Measurements from ENCODE around the gene RTRAF. TPM values are rescaled to one million over a fixed set of nuclear protein-coding genes. Genes with fewer than 3 reads are reported as not detected.

Gene RTRAF
- total and polyA plus RNA-seq, 2 of the 8 experiments (the other 6 are each of a cell fraction or from before 2014, with no cell fraction given) = 149 to 359 TPM

- Histone ChIP-seq H3K79me1 (ENCODE audit: low read depth, low read length) (no peaks in the 10 kb centered on the region), H3K23me2 (ENCODE audit: low read depth, low read length) (no peaks in the 10 kb centered on the region), H3K27ac (ENCODE audit: low read depth, low read length) (no peak overlapping the region), H2BK15ac (ENCODE audit: low read length) (no peak overlapping the region), H2AK5ac (ENCODE audit: low read depth, low read length) (no peak overlapping the region), H3K9me3 (ENCODE audit: insufficient read depth in 2 of 2, low read depth in 1 of 2, low read length in 1 of 2) (no peaks in the 10 kb centered on the region), H3K79me2 (ENCODE audit: control insufficient read depth in 1 of 2, insufficient read depth in 2 of 2, low read length in 2 of 2) (no peaks in the 10 kb centered on the region), H2AFZ (ENCODE audit: low read length) (no peak overlapping the region), H3K18ac (ENCODE audit: extremely low read depth, low read length) (no peak overlapping the region), H3K9ac (replicated peaks in 1 of 4; ENCODE audit: extremely low read depth in 1 of 4, low read depth in 3 of 4, low read length in 3 of 4) (no peak overlapping the region), H3K4me3 (ENCODE audit: extremely low read depth in 1 of 4, insufficient read depth in 2 of 4, low read depth in 3 of 4, low read length in 4 of 4) (no peak overlapping the region), H4K8ac (ENCODE audit: extremely low read depth, insufficient read depth, low read length) (no peak overlapping the region), H4K91ac (replicated peaks; ENCODE audit: insufficient read length, low read length) (no peak overlapping the region), H4K5ac (ENCODE audit: insufficient read length, low read depth, low read length) (no peak overlapping the region), H4K20me1 (replicated peaks in 1 of 2; ENCODE audit: control insufficient read depth in 1 of 2, insufficient read depth in 2 of 2, low read length in 2 of 2) (no peaks in the 10 kb centered on the region), H3K56ac (replicated peaks; ENCODE audit: insufficient read length, low read depth, low read length) (no peak overlapping the region), H3K4ac (replicated peaks; ENCODE audit: insufficient read length, low read depth, low read length) (no peak overlapping the region), H3K4me1 (replicated peaks in 1 of 4; ENCODE audit: control insufficient read depth in 3 of 4, insufficient read depth in 4 of 4, low read length in 3 of 4) (peaks cover 0 to 2% (median 0%) of the 10 kb centered on the region in 4 experiments; a peak in 1 of 7 replicates), H2BK20ac (ENCODE audit: low read length) (no peak overlapping the region), H3K14ac (ENCODE audit: insufficient read length) (no peak overlapping the region), H2BK120ac (replicated peaks; ENCODE audit: low read depth, low read length) (no peak overlapping the region), H3K36me3 (ENCODE audit: control insufficient read depth in 2 of 4, insufficient read depth in 4 of 4, low read length in 3 of 4) (no peaks in the 10 kb centered on the region), H3K4me2 (ENCODE audit: insufficient read depth in 1 of 2, low read depth in 2 of 2, low read length in 2 of 2) (no peak overlapping the region), H3K23ac (ENCODE audit: insufficient read length) (no peak overlapping the region), H3K27me3 (replicated peaks in 1 of 4; ENCODE audit: control insufficient read depth in 3 of 4, extremely low read depth in 1 of 4, insufficient read depth in 3 of 4, low read length in 3 of 4) (no peaks in the 10 kb centered on the region), H2BK12ac (ENCODE audit: low read depth, low read length) (no peak overlapping the region), H2BK5ac (ENCODE audit: low read depth, low read length) (no peak overlapping the region)
- CTCF ChIA-PET (ENCODE audit: partially characterized antibody) = interaction anchor here (0.7 to 4.7 kb wide), 4 partner anchors 11 to 305 kb away, joined by 3 to 48 read pairs (median 5); partner anchors contain the start of gene NID2
- 68% methylated on average over 2 of the region's 2 CpGs; no CpG with 5 or more reads in 1 of the 2 experiments for WGBS, 2 experiments (ENCODE audit: extremely low coverage in 1 of 2, insufficient coverage in 1 of 2, insufficient read length in 1 of 2, insufficient replicate concordance in 2 of 2, low coverage in 1 of 2, low lambda C conversion rate in 2 of 2, missing lambda C conversion rate in 1 of 2)
- TF ChIP-seq EP300 (IDR thresholded peaks at IDR 0.05; ENCODE audit: borderline replicate concordance in 1 of 2, low read depth in 2 of 2, low read length in 2 of 2) (no peak), CBX5 (IDR thresholded peaks at IDR 0.05; ENCODE audit: low read depth, low read length) (no peak), CTCF (IDR thresholded peaks at IDR 0.05; ENCODE audit: control extremely low read depth in 1 of 3, insufficient read depth in 1 of 3, low read depth in 1 of 3, low read length in 3 of 3) (no peak)
- POLR2A ChIA-PET (ENCODE audit: partially characterized antibody) = no interaction called here
- FAIRE-seq = no peak
- no peak for DNase-seq (ENCODE audit: low read depth in 1 of 2, low spot score in 2 of 2)
Measured at GRCh38 chr14:51967521-51967920, 21.8 kb upstream of the RTRAF start.

All from H1 (cell line).